GM15510 (cell line): ENCODE data around the gene NAALADL1.

Experiments
- POLR2A ChIP-seq: IDR thresholded peaks from 3 replicates; pipeline ENCODE4 v1.6.1; 2011; ENCODE audit warnings: borderline replicate concordance; ENCODE audit not compliant: insufficient read length; ENCODE audit errors: extremely low read depth

The NAALADL1 gene

GRCh38 chr11:65043881-65044501 lies 14.4 kb downstream of the NAALADL1 start:
- no peak for TF ChIP-seq POLR2A

- TF ChIP-seq POLR2A, result no peak
Measured at GRCh38 chr11:65042891-65043290, 15.5 kb downstream of the NAALADL1 start.

DNA sequence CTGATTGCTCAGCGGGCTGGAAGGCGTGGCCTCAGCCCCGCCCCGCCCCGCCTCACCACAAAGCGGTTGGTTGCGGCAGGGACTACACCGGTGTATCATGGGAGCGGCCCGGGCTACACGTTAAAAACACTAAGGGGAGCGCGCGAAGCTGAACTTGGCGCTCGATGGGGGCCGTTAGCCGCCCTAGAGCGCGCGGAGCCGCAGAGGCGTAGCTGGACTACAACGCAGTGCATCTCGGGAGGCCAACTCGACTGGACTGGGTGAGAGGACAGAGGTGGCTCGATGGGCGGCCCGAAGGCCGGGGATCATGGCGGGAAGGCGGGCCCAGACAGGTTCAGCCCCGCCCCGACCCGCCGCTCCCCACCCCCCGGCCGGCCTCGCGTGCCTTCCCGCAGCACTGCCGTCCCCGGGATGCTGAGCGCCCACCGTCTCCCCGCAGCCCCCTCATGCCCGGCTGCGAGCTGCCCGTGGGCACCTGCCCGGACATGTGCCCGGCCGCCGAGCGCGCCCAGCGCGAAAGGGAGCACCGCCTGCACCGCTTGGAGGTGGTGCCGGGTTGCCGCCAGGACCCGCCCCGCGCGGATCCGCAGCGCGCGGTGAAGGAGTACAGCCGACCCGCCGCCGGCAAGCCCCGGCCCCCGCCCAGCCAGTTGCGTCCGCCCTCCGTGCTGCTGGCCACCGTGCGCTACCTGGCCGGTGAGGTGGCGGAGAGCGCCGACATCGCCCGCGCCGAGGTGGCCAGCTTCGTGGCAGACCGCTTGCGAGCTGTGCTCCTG lies 17.3 kb downstream of the NAALADL1 start, which contains the start of gene SAC3D1:
TSS of gene SAC3D1 (plus strand) at position 364 of the 776 bp plus-strand sequence. CDS start at position 447, 83 bp downstream.
- peak; percentile 35 for TF ChIP-seq POLR2A

DNA sequence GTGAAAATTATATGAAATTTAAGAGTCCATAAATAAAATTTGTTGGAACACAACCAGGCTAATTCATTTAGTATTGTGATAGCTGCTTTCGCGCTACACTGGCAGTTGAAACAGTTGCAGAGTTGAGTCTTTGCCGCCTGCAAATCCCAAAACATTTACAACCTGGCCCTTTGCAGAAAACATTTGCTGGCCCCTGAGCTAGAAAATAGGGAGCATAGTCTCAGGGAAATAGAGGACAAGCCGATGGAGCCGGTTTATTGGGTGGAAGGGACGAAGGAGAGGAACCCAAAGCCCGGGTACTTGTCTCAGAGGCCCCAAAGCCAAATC lies 17.9 kb downstream of the NAALADL1 start:
- peak; percentile 53 for TF ChIP-seq POLR2A

GRCh38 chr11:65036931-65037330 lies 21.4 kb downstream of the NAALADL1 start:
- TF ChIP-seq POLR2A, result no peak

- no peak for TF ChIP-seq POLR2A
Measured at GRCh38 chr11:65035579-65035978, 22.8 kb downstream of the NAALADL1 start.

- TF ChIP-seq POLR2A, result no peak
Measured at GRCh38 chr11:65034423-65034822, 23.9 kb downstream of the NAALADL1 start.

- TF ChIP-seq POLR2A, result no peak
Measured at GRCh38 chr11:65032216-65032615, 26.1 kb downstream of the NAALADL1 start.

DNA sequence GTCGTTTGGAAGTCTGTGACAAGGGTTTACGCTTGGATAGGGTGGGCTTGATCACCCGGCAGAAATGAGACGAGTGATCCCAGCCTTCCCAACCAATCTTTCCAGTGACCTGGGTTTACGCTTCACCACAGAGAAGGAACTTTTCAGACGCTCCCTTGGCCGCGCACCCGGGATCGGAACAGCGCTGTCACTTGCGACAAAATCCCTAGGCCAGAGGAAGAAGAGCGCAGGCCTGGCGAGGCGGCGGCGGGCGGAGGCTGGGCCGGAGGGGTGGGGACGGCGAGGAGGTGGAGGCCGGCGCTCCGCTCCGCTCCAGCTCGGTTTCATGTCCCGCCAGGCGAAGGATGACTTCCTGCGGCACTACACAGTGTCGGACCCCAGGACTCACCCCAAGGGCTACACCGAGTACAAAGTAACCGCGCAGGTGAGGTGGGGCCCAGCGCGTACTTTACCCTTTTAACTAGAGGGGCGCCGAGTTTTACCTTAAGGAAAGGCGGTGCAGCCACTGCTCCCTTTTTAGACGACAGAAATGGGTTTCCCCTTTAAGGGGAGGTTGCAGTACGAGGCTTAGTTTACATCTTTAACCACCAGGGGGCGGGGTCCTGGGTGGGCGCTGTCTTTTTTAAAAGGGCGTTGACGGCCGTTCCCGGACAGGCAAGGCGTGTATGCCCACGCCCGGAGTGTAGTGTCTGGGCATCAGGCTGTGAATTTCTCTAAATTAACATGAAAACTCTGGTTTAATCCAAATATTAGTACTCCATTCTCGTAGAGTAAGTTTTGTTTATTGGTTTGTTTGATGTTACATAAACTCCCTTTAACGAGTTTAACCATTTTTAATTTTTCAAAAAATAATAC lies 30.9 kb downstream of the NAALADL1 start, which contains the start of gene SNX15:
TSS of gene SNX15 (plus strand) at position 227 of the 855 bp plus-strand sequence. CDS start at position 326, 99 bp downstream.
- TF ChIP-seq POLR2A, result peak; percentile 60

GRCh38 chr11:65026810-65027209 lies 31.5 kb downstream of the NAALADL1 start:
- TF ChIP-seq POLR2A, result no peak

DNA sequence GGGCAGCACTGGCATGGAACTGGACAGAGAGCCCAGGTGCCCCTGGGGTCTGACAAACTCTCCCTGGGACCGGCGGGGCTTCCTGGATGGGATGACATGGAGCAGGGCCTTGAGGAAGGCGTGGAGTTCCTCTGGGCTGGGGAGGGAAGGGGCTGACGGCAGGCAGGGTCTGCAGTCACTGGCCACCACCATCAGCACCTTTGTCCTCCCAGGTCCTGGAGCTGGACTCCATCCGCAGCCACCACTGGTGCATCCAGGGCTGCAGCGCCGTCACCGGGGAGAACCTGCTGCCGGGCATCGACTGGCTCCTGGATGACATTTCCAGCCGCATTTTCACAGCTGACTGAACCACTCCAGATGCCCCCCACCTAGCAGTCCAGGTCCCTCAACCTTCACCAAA lies 36.8 kb downstream of the NAALADL1 start:
- no peak for TF ChIP-seq POLR2A

DNA sequence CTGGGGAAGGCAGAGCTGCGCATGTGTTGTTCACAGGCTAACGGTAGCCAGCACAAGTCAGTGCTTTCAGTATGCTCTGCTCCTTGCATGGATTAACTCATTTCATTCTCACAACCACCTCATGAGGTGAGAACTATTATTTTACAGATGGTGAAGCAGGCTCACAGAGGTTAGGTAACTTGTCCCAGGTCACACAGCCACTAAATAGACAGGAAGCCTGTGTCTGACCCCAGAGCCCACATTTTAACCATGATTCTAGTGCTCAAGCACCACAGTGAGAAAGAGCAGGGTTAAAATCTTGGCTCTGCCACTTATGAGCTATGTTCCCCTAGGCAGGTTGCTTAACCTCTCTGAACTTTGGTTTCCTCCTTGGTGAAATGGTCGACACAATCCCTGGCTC lies 37.4 kb downstream of the NAALADL1 start:
- TF ChIP-seq POLR2A, result no peak

DNA sequence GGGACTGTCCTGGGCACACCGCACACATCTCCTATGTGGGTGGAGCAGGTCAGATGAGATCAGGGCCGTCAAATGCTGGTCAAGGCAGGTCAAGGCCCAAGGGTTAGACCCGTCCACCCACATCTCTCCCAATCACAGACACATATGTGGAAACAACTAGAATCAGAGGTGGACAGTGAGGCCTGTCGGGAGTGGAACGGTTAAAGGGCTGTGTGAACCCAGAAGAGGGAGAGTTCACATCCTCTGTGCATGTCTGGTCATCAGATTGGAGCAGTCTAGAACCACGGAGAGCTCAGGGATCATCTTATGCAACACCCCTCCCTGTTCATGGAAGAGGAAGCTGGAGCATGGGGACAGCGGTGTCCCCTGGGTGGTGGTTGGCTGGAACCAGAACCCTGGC lies 38.5 kb downstream of the NAALADL1 start:
- no peak for TF ChIP-seq POLR2A

GRCh38 chr11:65017937-65018336 lies 40.4 kb downstream of the NAALADL1 start:
- no peak for TF ChIP-seq POLR2A

DNA sequence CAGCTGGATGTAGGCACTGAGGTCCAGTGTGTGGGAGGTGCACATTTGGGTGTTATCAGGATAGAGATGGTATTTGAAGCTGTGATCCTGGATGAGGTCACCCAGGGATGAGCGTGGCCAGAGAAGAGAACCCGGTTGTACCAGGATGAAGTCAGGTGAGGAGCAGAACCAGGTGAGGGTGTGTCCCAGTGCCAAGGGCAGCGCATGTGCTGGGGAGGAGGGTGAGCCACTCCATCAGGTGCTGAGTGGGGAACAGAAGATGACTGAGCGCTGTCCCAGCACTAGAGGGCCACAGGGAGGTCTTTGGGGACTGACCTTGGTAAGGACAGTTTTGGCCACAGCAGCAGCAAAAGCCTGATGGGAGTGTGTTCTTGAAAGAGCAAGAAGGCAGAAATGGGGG lies 41.6 kb downstream of the NAALADL1 start:
- TF ChIP-seq POLR2A, result no peak
